Uterus (tissue), 2 donors: ENCODE data around the gene UPF1.

Source experiments
- POLR2A ChIP-seq, 2 donors: fragments of 450-650 bp; IDR thresholded peaks; one replicate each; pipeline ENCODE4 v1.6.1; 2016; ENCODE audit warnings: antibody characterized with exemption in 2 of 2, mild to moderate bottlenecking in 1 of 2, moderate library complexity in 1 of 2
- TF ChIP-seq, protein P1 (sequence below), 4 experiments: fragments of 200-600 bp in 2 of 4; fragments of 450-650 bp in 2 of 4; sonication (generic) in 2 of 4; IDR thresholded peaks; one replicate each; pipeline ENCODE4 v1.5.1; 2016 to 2019; ENCODE audit warnings: antibody characterized with exemption in 4 of 4, mild to moderate bottlenecking in 2 of 4, moderate library complexity in 1 of 4

DNA sequence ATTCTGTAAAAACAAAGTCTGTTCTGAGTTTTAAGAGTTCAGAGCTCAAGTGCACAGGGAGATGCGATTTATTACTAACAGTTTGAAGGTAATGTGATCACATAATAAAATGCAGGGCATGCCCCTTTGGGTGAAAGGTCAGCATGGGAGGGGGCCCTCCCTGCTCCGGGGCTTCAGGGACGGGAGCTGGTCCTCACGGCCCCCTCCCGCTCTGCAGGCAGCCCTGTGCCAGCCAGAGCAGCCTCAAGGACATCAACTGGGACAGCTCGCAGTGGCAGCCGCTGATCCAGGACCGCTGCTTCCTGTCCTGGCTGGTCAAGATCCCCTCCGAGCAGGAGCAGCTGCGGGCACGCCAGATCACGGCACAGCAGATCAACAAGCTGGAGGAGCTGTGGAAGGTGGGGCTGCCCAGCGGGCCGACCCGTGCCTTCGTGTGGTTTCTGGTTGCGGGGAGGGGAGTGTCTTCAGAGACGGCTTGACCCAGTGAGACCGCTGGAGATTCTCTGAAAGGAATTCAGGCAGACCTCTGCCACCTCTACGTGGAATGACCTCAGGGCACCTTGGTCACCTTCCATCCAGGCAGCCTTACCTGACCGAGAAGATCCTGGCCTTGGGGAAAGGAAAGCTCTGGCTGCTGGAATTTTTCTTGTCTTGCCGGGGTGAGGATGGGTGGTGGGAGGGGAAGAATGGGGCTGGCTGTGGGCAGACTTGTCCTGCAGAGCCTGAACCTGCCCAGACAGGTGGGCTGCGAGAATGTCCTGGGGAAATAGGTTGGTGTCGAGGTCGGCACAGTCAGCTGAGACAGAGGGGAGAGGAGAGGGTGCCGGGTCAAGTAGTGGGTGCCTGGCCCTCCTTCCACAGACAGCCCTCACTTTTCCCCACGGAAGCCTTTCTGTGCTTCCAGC, 19.0 kb downstream of the UPF1 start:
- TF ChIP-seq, protein P1, sequence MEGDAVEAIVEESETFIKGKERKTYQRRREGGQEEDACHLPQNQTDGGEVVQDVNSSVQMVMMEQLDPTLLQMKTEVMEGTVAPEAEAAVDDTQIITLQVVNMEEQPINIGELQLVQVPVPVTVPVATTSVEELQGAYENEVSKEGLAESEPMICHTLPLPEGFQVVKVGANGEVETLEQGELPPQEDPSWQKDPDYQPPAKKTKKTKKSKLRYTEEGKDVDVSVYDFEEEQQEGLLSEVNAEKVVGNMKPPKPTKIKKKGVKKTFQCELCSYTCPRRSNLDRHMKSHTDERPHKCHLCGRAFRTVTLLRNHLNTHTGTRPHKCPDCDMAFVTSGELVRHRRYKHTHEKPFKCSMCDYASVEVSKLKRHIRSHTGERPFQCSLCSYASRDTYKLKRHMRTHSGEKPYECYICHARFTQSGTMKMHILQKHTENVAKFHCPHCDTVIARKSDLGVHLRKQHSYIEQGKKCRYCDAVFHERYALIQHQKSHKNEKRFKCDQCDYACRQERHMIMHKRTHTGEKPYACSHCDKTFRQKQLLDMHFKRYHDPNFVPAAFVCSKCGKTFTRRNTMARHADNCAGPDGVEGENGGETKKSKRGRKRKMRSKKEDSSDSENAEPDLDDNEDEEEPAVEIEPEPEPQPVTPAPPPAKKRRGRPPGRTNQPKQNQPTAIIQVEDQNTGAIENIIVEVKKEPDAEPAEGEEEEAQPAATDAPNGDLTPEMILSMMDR (IDR thresholded peaks at IDR 0.05) = no peak
- TF ChIP-seq POLR2A (IDR thresholded peaks at IDR 0.05) = no peak
